Uterus (tissue), 4 donors: ENCODE results near the gene CHKA. TPM values are rescaled to one million over a fixed set of nuclear protein-coding genes. Genes with fewer than 3 reads are reported as not detected.

Experiments
- DNase-seq, 2 donors: peaks; one replicate each; pipeline ENCODE4 v3.0.0-alpha.2; 2019 to 2020
- H3K27ac ChIP-seq, 2 donors: fragments of 200-600 bp; sonication (generic); 1 replicate in 1 of 2; 2 replicates in 1 of 2; pipeline ENCODE4 v1.5.1; 2016 to 2018
- H3K27me3 ChIP-seq, 2 donors: fragments of 200-600 bp; sonication (generic); one replicate each; pipeline ENCODE4 v1.5.1; 2018 to 2019; ENCODE audit warnings: control low read depth in 1 of 2
- H3K36me3 ChIP-seq, 2 donors: fragments of 200-600 bp; sonication (generic); one replicate each; pipeline ENCODE4 v1.5.1; 2019; ENCODE audit warnings: control low read depth in 1 of 2
- H3K4me1 ChIP-seq, 2 donors: fragments of 200-600 bp; sonication (generic); one replicate each; pipeline ENCODE4 v1.5.1; 2018 to 2019; ENCODE audit warnings: control low read depth in 1 of 2
- H3K4me3 ChIP-seq, 2 donors: fragments of 200-600 bp; sonication (generic); 1 replicate in 1 of 2; 2 replicates in 1 of 2; pipeline ENCODE4 v1.5.1; 2018 to 2019; ENCODE audit warnings: mild to moderate bottlenecking in 1 of 2
- H3K9me3 ChIP-seq, 2 donors: fragments of 200-600 bp; sonication (generic); one replicate each; pipeline ENCODE4 v1.5.1; 2019; ENCODE audit warnings: control low read depth in 1 of 2
- CTCF ChIP-seq, 4 experiments: fragments of 200-600 bp in 2 of 4; fragments of 450-650 bp in 2 of 4; sonication (generic) in 2 of 4; IDR thresholded peaks; one replicate each; pipeline ENCODE4 v1.5.1; 2016 to 2019; ENCODE audit warnings: antibody characterized with exemption in 4 of 4, mild to moderate bottlenecking in 2 of 4, moderate library complexity in 1 of 4
- POLR2A ChIP-seq, 2 donors: fragments of 450-650 bp; IDR thresholded peaks; one replicate each; pipeline ENCODE4 v1.6.1; 2016; ENCODE audit warnings: antibody characterized with exemption in 2 of 2, mild to moderate bottlenecking in 1 of 2, moderate library complexity in 1 of 2
- intact Hi-C: fragments of 100-400 bp; cut with DNase I; formaldehyde crosslinking; loops from one replicate; pipeline ENCODE4 v1.15.1; 2023; ENCODE audit warnings: low total_unique reads
- total RNA-seq, 4 donors: library from RNA; depleted of rRNA in 3 of 4; stranded (reverse); fragments of >200 nt in 3 of 4; gene quantifications; one replicate each; pipeline versions ENCODE4 v1.1.0 to v1.2.4, GENCODE V29; 2014 to 2023
- donor health status: DM: yes; HTN: yes; CAD: no.

The CHKA gene
- total RNA-seq, 4 donors from 2014 or later, result 21.8 to 57.1 (median 30.3) TPM

- Histone ChIP-seq H3K27ac (no peak overlapping the region), H3K27me3 (no peaks in the 10 kb centered on the region), H3K4me3 (no peak overlapping the region), H3K36me3 (no peaks in the 10 kb centered on the region), H3K4me1 (peaks cover 0 to 4% of the 10 kb centered on the region in 2 donors), H3K9me3 (no peaks in the 10 kb centered on the region)
- TF ChIP-seq CTCF (IDR thresholded peaks at IDR 0.05) (no peak), POLR2A (IDR thresholded peaks at IDR 0.05) (no peak)
- intact Hi-C loops, result no loop called here
- DNase-seq, result no peak
Measured at GRCh38 chr11:68013611-68014156, 107.5 kb downstream of the CHKA start.

- peaks cover 0 to 4% of the 10 kb centered on the region in 2 donors for H3K4me1 ChIP-seq
Measured at GRCh38 chr11:68012843-68013610, 108.2 kb downstream of the CHKA start.

GRCh38 chr11:68012044-68012842 lies 108.9 kb downstream of the CHKA start:
- no peaks in the 10 kb centered on the region for H3K27me3 ChIP-seq
- H3K4me3 ChIP-seq, result no peak overlapping the region
- H3K36me3 ChIP-seq, result no peaks in the 10 kb centered on the region
- intact Hi-C loops, result no loop called here
- no peak for TF ChIP-seq POLR2A (IDR thresholded peaks at IDR 0.05)
- no peak for TF ChIP-seq CTCF (IDR thresholded peaks at IDR 0.05)
- H3K27ac ChIP-seq, result peak overlapping the region in 1 of 2 donors; percentile 70
- peaks cover 0 to 4% of the 10 kb centered on the region in 2 donors for H3K4me1 ChIP-seq
- no peak for DNase-seq
- H3K9me3 ChIP-seq, result no peaks in the 10 kb centered on the region

More at GRCh38 chr11:68012843-68013610, 108.2 kb downstream of the CHKA start:
- DNase-seq, result no peak
- intact Hi-C loops, result no loop called here
- H3K4me3 ChIP-seq, result no peak overlapping the region
- H3K27me3 ChIP-seq, result no peaks in the 10 kb centered on the region
- H3K36me3 ChIP-seq, result no peaks in the 10 kb centered on the region
- no peaks in the 10 kb centered on the region for H3K9me3 ChIP-seq
- TF ChIP-seq CTCF (IDR thresholded peaks at IDR 0.05), result no peak
- TF ChIP-seq POLR2A (IDR thresholded peaks at IDR 0.05), result no peak
- H3K27ac ChIP-seq, result peak overlapping the region in 1 of 2 donors; percentile 27

GRCh38 chr11:68011051-68011943 lies 109.9 kb downstream of the CHKA start:
- Histone ChIP-seq H3K36me3 (no peaks in the 10 kb centered on the region), H3K4me1 (peaks cover 0 to 4% of the 10 kb centered on the region in 2 donors), H3K4me3 (peak overlapping the region in 1 of 2 donors; percentile 12), H3K27ac (peak overlapping the region; percentile 70 to 80), H3K27me3 (no peaks in the 10 kb centered on the region), H3K9me3 (no peaks in the 10 kb centered on the region)
- DNase-seq, result no peak
- TF ChIP-seq POLR2A (IDR thresholded peaks at IDR 0.05), result no peak
- TF ChIP-seq CTCF (IDR thresholded peaks at IDR 0.05), result no peak
- intact Hi-C loops, result no loop called here
